Tibial nerve (tissue), 4 donors: Measurements from ENCODE around the gene KCNAB3.

Source experiments
- EP300 ChIP-seq, 2 donors: sonication (generic); formaldehyde crosslinking; IDR thresholded peaks; one replicate each; pipeline ENCODE4 v1.6.1; 2017; ENCODE audit warnings: antibody characterized with exemption in 2 of 2, mild to moderate bottlenecking in 1 of 2
- POLR2A ChIP-seq, 2 donors: fragments of 450-650 bp; IDR thresholded peaks; one replicate each; pipeline ENCODE4 v1.6.1; 2017; ENCODE audit warnings: antibody characterized with exemption in 2 of 2, mild to moderate bottlenecking in 2 of 2, moderate library complexity in 2 of 2
- TF ChIP-seq, protein P1 (sequence below), 5 experiments: fragments of 200-600 bp in 3 of 5; fragments of 450-650 bp in 2 of 5; sonication (generic) in 3 of 5; IDR thresholded peaks; one replicate each; pipeline ENCODE4 v1.5.1; 2016 to 2019; ENCODE audit warnings: antibody characterized with exemption in 5 of 5, mild to moderate bottlenecking in 3 of 5, moderate library complexity in 2 of 5

DNA sequence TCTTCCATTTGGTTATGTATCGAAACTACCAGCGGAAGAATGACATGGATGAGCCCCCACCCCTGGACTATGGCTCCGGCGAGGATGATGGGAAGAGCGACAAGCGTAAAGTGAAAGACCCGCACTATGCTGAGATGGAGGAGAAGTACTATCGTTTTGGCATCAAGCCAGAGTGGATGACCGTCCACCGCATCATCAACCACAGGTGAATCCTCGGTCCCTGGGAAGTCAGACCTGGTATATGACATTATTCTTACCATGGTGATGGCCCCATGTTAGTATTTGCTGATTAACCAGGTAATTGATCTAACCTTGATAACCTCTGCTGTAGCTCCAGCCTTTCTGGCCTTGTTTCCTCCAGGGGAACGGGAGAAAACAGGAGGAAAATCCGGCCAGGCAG, 32.6 kb downstream of the KCNAB3 start:
- TF ChIP-seq, protein P1, sequence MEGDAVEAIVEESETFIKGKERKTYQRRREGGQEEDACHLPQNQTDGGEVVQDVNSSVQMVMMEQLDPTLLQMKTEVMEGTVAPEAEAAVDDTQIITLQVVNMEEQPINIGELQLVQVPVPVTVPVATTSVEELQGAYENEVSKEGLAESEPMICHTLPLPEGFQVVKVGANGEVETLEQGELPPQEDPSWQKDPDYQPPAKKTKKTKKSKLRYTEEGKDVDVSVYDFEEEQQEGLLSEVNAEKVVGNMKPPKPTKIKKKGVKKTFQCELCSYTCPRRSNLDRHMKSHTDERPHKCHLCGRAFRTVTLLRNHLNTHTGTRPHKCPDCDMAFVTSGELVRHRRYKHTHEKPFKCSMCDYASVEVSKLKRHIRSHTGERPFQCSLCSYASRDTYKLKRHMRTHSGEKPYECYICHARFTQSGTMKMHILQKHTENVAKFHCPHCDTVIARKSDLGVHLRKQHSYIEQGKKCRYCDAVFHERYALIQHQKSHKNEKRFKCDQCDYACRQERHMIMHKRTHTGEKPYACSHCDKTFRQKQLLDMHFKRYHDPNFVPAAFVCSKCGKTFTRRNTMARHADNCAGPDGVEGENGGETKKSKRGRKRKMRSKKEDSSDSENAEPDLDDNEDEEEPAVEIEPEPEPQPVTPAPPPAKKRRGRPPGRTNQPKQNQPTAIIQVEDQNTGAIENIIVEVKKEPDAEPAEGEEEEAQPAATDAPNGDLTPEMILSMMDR (IDR thresholded peaks at IDR 0.05) = no peak
- no peak for TF ChIP-seq EP300 (IDR thresholded peaks at IDR 0.05)
- TF ChIP-seq POLR2A (IDR thresholded peaks at IDR 0.05) = no peak
